Transverse colon (tissue), 4 donors: Measurements from ENCODE around the gene RBM47. TPM values are rescaled to one million over a fixed set of nuclear protein-coding genes. Genes with fewer than 3 reads are reported as not detected.
A peak's percentile ranks its signal among the peaks of the same experiment; 100 is the strongest.

Experiments
- DNase-seq: peaks from one replicate; pipeline ENCODE4 v3.0.0-alpha.2; 2019
- H3K27ac ChIP-seq, 4 donors: fragments of 200-600 bp; sonication (generic); 2 replicates each; pipeline ENCODE4 v1.5.1; 2016 to 2018; ENCODE audit warnings: inconsistent platforms in 4 of 4
- H3K27me3 ChIP-seq: fragments of 200-600 bp; sonication (generic); 2 replicates; pipeline ENCODE4 v1.5.1; 2017; ENCODE audit warnings: inconsistent platforms
- H3K36me3 ChIP-seq, 4 donors: fragments of 200-600 bp; sonication (generic); 2 replicates each; pipeline ENCODE4 v1.5.1; 2017 to 2019; ENCODE audit warnings: inconsistent platforms in 4 of 4
- H3K4me1 ChIP-seq, 4 donors: fragments of 200-600 bp; sonication (generic); 2 replicates each; pipeline ENCODE4 v1.5.1; 2017 to 2020; ENCODE audit warnings: inconsistent platforms in 4 of 4
- H3K4me3 ChIP-seq, 4 donors: fragments of 200-600 bp; sonication (generic); 1 replicate in 1 of 4; 2 replicates in 3 of 4; pipeline versions ENCODE4 v1.5.1 to v1.6.1; 2017 to 2019; ENCODE audit warnings: inconsistent platforms in 4 of 4
- H3K9me3 ChIP-seq, 2 donors: fragments of 200-600 bp; sonication (generic); 2 replicates each; pipeline ENCODE4 v1.5.1; 2017 to 2019; ENCODE audit warnings: inconsistent platforms in 2 of 2
- EP300 ChIP-seq: sonication (generic); formaldehyde crosslinking; IDR thresholded peaks from one replicate; pipeline ENCODE4 v1.6.1; 2017; ENCODE audit warnings: antibody characterized with exemption, low read depth
- POLR2A ChIP-seq: fragments of 450-650 bp; IDR thresholded peaks from one replicate; pipeline ENCODE4 v1.6.1; 2016; ENCODE audit warnings: antibody characterized with exemption, mild to moderate bottlenecking, moderate library complexity
- POLR2AphosphoS5 ChIP-seq, 3 donors: sonication (generic); formaldehyde crosslinking; IDR thresholded peaks; one replicate each; pipeline ENCODE4 v1.6.1; 2016; ENCODE audit warnings: antibody characterized with exemption in 3 of 3
- WGBS, 2 donors: methylation state at CpG; one replicate each; pipeline ENCODE4 v1.1.5; 2018; ENCODE audit warnings: low coverage in 1 of 2; 5-methylcytosine and 5-hydroxymethylcytosine counted together
- in situ Hi-C, 4 donors: fragments of 200-750 bp; cut with MboI; loops; one replicate each; pipeline versions ENCODE4 v1.15.0 to v1.15.1; 2017; ENCODE audit warnings: low sequenced_read_pairs in 3 of 4, low pct_ligation_motif_present in 1 of 4, low pct_unique_long_range_greater_than_20kb in 1 of 4
- intact Hi-C: fragments of 100-400 bp; cut with DNase I; formaldehyde crosslinking; loops from one replicate; pipeline ENCODE4 v1.15.1; 2023; ENCODE audit warnings: low total_unique reads
- total RNA-seq, 4 donors: library from RNA; depleted of rRNA; stranded (reverse); fragments of >200 nt; gene quantifications; one replicate each; pipeline ENCODE4 v1.1.0, GENCODE V29; 2016
- TF ChIP-seq, protein P1 (sequence below), 5 experiments: fragments of 200-600 bp in 3 of 5; fragments of 450-650 bp in 2 of 5; sonication (generic) in 3 of 5; IDR thresholded peaks; 1 replicate in 2 of 5; 2 replicates in 3 of 5; pipeline ENCODE4 v1.5.1; 2016 to 2017; ENCODE audit warnings: antibody characterized with exemption in 5 of 5, inconsistent platforms in 3 of 5, mild to moderate bottlenecking in 2 of 5, moderate library complexity in 1 of 5

The RBM47 gene
- total RNA-seq, 4 donors from 2014 or later = 273 to 667 (median 572) TPM

DNA sequence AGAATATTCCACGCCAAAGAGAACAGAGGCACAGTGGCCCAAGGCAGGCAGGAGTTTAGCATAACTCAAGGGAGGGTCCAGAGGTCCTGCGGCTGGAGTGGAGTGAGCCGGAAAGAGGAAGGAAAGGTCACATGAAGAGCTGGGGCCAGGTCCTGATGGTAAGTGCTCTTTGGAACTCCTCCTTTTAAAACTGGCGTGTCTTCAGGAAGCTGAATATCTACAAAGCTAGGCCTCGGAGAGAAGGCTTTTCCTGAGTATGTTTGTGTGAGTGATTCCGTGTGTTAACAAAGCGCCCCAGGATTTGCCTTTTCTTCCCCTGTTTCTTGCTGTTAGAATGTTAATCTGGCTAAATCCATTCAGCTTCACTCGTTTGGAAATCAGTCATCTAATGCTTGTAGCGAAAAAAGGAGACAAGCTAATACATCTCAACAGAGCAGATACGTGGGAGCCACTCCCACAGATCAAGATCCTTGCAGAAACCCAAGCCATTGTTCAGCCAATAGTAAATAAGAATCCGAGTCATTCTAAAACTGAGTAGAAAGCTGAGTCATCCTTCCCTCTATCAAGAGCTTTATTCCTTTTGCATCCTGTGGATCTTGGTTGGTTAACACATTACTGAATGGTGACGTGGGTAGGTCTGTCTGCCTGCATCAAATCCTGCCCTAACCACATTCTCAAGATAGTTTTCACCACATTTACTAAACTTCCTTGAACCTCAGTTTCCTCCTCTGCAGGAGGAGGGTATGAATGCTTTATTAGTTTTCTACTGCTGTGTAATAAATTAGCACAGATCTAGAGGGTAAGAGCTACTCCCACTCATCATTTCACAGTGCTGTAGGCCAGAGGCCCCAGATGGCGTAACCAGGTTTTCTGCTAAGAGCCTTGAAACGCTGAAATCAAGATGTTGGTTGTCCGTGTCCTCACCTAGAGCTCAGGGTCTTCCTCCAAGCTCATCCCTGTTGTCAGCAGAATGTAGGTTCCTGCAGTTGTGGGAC is 43.2 kb upstream of the RBM47 start:
- Histone ChIP-seq H3K4me3 (no peak overlapping the region), H3K27ac (peak overlapping the region in 1 of 4 donors; percentile 12), H3K4me1 (peaks cover 0 to 3% (median 0%) of the 10 kb centered on the region in 4 donors), H3K36me3 (no peaks in the 10 kb centered on the region), H3K9me3 (no peaks in the 10 kb centered on the region), H3K27me3 (no peaks in the 10 kb centered on the region)
- in situ Hi-C loops (no loop called here), intact Hi-C loops (no loop called here)
- 71 to 75% methylated on average over 11 to 15 of the region's 15 CpGs for WGBS, 2 donors
- DNase-seq = no peak
- no peak for TF ChIP-seq EP300
- no peak for TF ChIP-seq POLR2AphosphoS5 (IDR thresholded peaks at IDR 0.05)
- TF ChIP-seq, protein P1, sequence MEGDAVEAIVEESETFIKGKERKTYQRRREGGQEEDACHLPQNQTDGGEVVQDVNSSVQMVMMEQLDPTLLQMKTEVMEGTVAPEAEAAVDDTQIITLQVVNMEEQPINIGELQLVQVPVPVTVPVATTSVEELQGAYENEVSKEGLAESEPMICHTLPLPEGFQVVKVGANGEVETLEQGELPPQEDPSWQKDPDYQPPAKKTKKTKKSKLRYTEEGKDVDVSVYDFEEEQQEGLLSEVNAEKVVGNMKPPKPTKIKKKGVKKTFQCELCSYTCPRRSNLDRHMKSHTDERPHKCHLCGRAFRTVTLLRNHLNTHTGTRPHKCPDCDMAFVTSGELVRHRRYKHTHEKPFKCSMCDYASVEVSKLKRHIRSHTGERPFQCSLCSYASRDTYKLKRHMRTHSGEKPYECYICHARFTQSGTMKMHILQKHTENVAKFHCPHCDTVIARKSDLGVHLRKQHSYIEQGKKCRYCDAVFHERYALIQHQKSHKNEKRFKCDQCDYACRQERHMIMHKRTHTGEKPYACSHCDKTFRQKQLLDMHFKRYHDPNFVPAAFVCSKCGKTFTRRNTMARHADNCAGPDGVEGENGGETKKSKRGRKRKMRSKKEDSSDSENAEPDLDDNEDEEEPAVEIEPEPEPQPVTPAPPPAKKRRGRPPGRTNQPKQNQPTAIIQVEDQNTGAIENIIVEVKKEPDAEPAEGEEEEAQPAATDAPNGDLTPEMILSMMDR (IDR thresholded peaks at IDR 0.05) = no peak
- TF ChIP-seq POLR2A = no peak

DNA sequence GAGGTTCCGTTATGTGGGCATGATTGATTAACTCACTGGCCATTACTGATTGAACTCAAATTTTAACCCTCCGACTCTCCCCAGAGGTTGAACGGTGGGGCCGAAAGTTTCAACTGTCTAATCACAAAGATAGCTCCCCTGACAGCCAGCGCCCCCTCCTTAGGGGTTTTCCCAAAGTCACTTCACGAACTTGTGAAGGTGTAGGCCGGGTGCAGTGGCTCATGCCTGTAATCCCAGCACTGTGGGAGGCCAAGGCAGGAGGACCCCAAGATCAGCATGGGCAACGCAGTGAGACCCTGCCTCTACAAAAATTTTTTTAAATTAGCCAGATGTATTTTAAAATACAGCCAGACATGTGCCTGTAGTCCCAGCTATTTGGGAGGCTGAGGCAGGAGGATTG is 39.8 kb upstream of the RBM47 start:
- TF ChIP-seq POLR2A (no peak), POLR2AphosphoS5 (IDR thresholded peaks at IDR 0.05) (no peak), EP300 (no peak)
- TF ChIP-seq, protein P1 (IDR thresholded peaks at IDR 0.05) = no peak
- in situ Hi-C loops (no loop called here), intact Hi-C loops (no loop called here)
- Histone ChIP-seq H3K9me3 (no peaks in the 10 kb centered on the region), H3K27me3 (no peaks in the 10 kb centered on the region), H3K4me3 (no peak overlapping the region), H3K4me1 (peaks cover 0 to 3% (median 0%) of the 10 kb centered on the region in 4 donors), H3K27ac (no peak overlapping the region), H3K36me3 (no peaks in the 10 kb centered on the region)
- no peak for DNase-seq
- whole genome bisulfite sequencing, 2 donors = 82 to 100% methylated on average over 1 to 8 of the region's 8 CpGs

GRCh38 chr4:40665842-40666241 is 36.2 kb upstream of the RBM47 start:
- no peak for DNase-seq
- no peak overlapping the region for H3K4me3 ChIP-seq
- H3K4me1 ChIP-seq = peaks cover 0 to 6% (median 2%) of the 10 kb centered on the region in 4 donors
- in situ Hi-C loops = no loop called here
- H3K9me3 ChIP-seq = no peaks in the 10 kb centered on the region
- no peaks in the 10 kb centered on the region for H3K36me3 ChIP-seq
- H3K27ac ChIP-seq = no peak overlapping the region
- H3K27me3 ChIP-seq = no peaks in the 10 kb centered on the region
- TF ChIP-seq POLR2A = no peak
- TF ChIP-seq POLR2AphosphoS5 (IDR thresholded peaks at IDR 0.05) = no peak
- no peak for TF ChIP-seq EP300
- TF ChIP-seq, protein P1 (IDR thresholded peaks at IDR 0.05) = no peak
- intact Hi-C loops = no loop called here

DNA sequence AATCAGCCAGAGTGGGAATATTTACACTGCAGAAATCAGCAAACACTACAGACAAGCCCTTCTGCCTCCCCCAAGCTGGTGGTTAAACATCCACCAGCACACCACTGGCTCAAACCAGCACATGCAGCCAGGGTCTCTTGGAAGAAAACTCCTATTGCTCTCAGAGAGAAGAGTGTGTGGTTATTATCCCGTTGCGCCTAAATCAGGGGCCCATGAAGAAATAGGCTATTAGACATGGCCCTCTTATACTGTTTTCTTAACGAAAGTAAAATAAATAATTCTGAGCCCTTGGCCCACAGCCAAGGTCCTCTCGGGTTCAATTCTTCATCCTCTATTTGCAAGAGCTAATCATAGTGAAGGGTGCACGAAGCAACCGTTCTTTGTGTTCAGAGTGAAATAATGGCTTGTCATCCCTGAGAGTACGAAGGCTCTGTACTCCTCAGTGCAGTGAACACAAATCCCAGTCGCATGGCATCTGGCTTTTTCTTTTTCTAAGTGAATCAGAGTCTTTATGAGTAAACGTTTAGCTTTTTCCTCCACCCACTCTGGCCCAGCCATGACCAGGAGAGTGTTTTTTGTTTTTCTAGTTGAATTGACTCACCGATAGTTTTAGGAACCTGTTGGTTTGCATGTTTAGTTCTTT is 33.4 kb upstream of the RBM47 start:
- no peaks in the 10 kb centered on the region for H3K27me3 ChIP-seq
- 25 to 39% methylated on average over 4 to 10 of the region's 10 CpGs for WGBS, 2 donors
- H3K4me3 ChIP-seq = no peak overlapping the region
- H3K27ac ChIP-seq = no peak overlapping the region
- DNase-seq = no peak
- no peaks in the 10 kb centered on the region for H3K9me3 ChIP-seq
- H3K4me1 ChIP-seq = peaks cover 0 to 6% (median 2%) of the 10 kb centered on the region in 4 donors
- TF ChIP-seq POLR2A (no peak), POLR2AphosphoS5 (IDR thresholded peaks at IDR 0.05) (no peak), EP300 (no peak)
- TF ChIP-seq, protein P1 (IDR thresholded peaks at IDR 0.05) = no peak
- intact Hi-C loops = no loop called here
- in situ Hi-C loops = no loop called here
- H3K36me3 ChIP-seq = no peaks in the 10 kb centered on the region
